ENCODE results near the gene ZNF57.
"Not testable (repeated sequence)": the region's sequence is repeated elsewhere in the genome, so short reads cannot be mapped to it uniquely, and the experiment has no call there.

Gene ZNF57

GRCh38 chr19:2960120-2960519, 59.4 kb downstream of the ZNF57 start:
- Mint-ChIP-seq H3K27me3 (ENCODE audit: low read depth) (peaks cover 11% of the 10 kb centered on the region), H3K4me1 (peaks cover 6% of the 10 kb centered on the region), H3K4me3 (no peak overlapping the region), H3K27ac (no peak overlapping the region), H3K36me3 (ENCODE audit: low read depth) (no peaks in the 10 kb centered on the region), H3K9me3 (no peaks in the 10 kb centered on the region)
- no peak for TF ChIP-seq CTCF (IDR thresholded peaks at IDR 0.05; ENCODE audit: unreplicated experiment in 3 of 3)

GRCh38 chr19:2962018-2962670, 61.4 kb downstream of the ZNF57 start:
- peak; percentile 77 to 79 (median 78) for TF ChIP-seq CTCF (IDR thresholded peaks at IDR 0.05; ENCODE audit: unreplicated experiment in 3 of 3)
- peak overlapping the region; percentile 42 to 53 (median 51) for H3K27ac Mint-ChIP-seq
- H3K4me3 Mint-ChIP-seq = peak overlapping the region in 1 of 3 experiments; percentile 19
- H3K36me3 Mint-ChIP-seq (ENCODE audit: low read depth) = no peaks in the 10 kb centered on the region
- peaks cover 6% of the 10 kb centered on the region for H3K4me1 Mint-ChIP-seq
- H3K27me3 Mint-ChIP-seq (ENCODE audit: low read depth) = peaks cover 11% of the 10 kb centered on the region
- H3K9me3 Mint-ChIP-seq = no peaks in the 10 kb centered on the region

- Mint-ChIP-seq H3K27me3 (ENCODE audit: low read depth) (peaks cover 8% of the 10 kb centered on the region), H3K4me1 (peaks cover 9% of the 10 kb centered on the region), H3K36me3 (ENCODE audit: low read depth) (no peaks in the 10 kb centered on the region), H3K4me3 (no peak overlapping the region), H3K27ac (no peak overlapping the region), H3K9me3 (no peaks in the 10 kb centered on the region)
- no peak for TF ChIP-seq CTCF (IDR thresholded peaks at IDR 0.05; ENCODE audit: unreplicated experiment in 3 of 3)
These were observed 62.4 kb downstream of the ZNF57 start for GRCh38 chr19:2963122-2963521.

- not testable (repeated sequence) for H3K27me3 Mint-ChIP-seq (ENCODE audit: low read depth); H3K36me3 Mint-ChIP-seq (ENCODE audit: low read depth); H3K9me3 Mint-ChIP-seq
- Mint-ChIP-seq H3K4me1 (peaks cover 12% of the 10 kb centered on the region), H3K4me3 (peak overlapping the region in 1 of 3 experiments; percentile 1), H3K27ac (peak overlapping the region in 2 of 3 experiments; percentile 41 to 59)
These were observed 62.9 kb downstream of the ZNF57 start for GRCh38 chr19:2963631-2964030.

- no peaks in the 10 kb centered on the region for H3K36me3 Mint-ChIP-seq (ENCODE audit: low read depth)
- TF ChIP-seq CTCF (IDR thresholded peaks at IDR 0.05; ENCODE audit: unreplicated experiment in 3 of 3) = no peak
These were observed 64.1 kb downstream of the ZNF57 start for GRCh38 chr19:2964874-2965273.

GRCh38 chr19:2967972-2968371, 67.2 kb downstream of the ZNF57 start:
- H3K27ac Mint-ChIP-seq = peak overlapping the region in 2 of 3 experiments; percentile 13 to 87
- H3K4me3 Mint-ChIP-seq = no peak overlapping the region
- no peaks in the 10 kb centered on the region for H3K36me3 Mint-ChIP-seq (ENCODE audit: low read depth)
- peaks cover 22% of the 10 kb centered on the region for H3K4me1 Mint-ChIP-seq
- TF ChIP-seq CTCF (IDR thresholded peaks at IDR 0.05; ENCODE audit: unreplicated experiment in 3 of 3) = no peak
- peaks cover 6% of the 10 kb centered on the region for H3K27me3 Mint-ChIP-seq (ENCODE audit: low read depth)
- no peaks in the 10 kb centered on the region for H3K9me3 Mint-ChIP-seq

More at GRCh38 chr19:2964874-2965273, 64.1 kb downstream of the ZNF57 start:
- H3K4me1 Mint-ChIP-seq = peaks cover 18% of the 10 kb centered on the region
- no peaks in the 10 kb centered on the region for H3K27me3 Mint-ChIP-seq (ENCODE audit: low read depth)
- H3K27ac Mint-ChIP-seq = no peak overlapping the region
- no peaks in the 10 kb centered on the region for H3K9me3 Mint-ChIP-seq
- H3K4me3 Mint-ChIP-seq = no peak overlapping the region

Measured in nephron (organoid).